DOHH2 (cell line): ENCODE data around the gene CRYZL1.

Experiments used
- CTCF ChIP-seq: fragments of 200-600 bp; sonication (generic); IDR thresholded peaks from one replicate; pipeline ENCODE4 v1.5.1; 2014; ENCODE audit warnings: antibody characterized with exemption, mild to moderate bottlenecking, low read depth, low read length; ENCODE audit not compliant: poor library complexity, severe bottlenecking
- EZH2phosphoT487 ChIP-seq: fragments of 200-600 bp; sonication (generic); IDR thresholded peaks from 2 replicates; pipeline ENCODE4 v1.6.1; 2017; ENCODE audit warnings: borderline replicate concordance, mild to moderate bottlenecking, antibody characterized with exemption, low read length, moderate library complexity, mixed read lengths

DNA sequence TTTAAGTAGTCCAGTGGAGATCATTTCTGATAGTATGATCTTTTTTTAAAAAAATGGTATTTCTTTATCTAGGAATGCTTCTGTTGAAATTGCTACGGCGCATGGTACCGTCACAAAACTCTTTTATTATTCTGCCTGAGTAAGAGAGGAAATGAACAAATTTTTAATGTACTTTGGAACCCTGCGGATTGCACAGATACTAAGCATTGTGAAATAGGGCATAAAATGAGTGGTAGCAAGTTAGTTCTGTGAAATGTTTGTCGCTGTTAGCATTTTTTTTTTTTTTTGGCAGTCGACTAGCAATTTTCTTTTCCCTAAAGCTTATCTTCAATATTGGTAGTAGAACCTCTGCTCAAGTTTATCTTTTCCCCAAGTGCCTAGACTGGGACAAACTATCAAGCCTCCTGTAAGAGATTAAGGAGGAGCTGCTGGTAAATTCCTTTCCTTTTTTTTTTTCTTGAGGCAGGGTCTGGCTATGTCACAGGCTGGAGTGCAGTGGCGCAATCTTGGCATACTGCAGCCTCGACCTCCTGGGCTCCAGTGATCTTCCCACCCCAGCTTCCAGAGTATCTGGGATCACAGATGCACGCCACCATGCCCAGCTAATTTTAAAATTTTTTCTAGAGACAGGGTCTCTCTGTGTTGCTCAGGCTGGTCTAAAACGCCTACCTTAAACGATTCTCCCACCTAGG, 3.0 kb upstream of the CRYZL1 start:
- TF ChIP-seq CTCF (no peak), EZH2phosphoT487 (no peak)
